Stomach (tissue), 9 donors: ENCODE measurements around the gene GAMT. TPM values are rescaled to one million over a fixed set of nuclear protein-coding genes. Genes with fewer than 3 reads are reported as not detected.

Experiments
- DNase-seq, 2 donors: peaks; one replicate each; pipeline versions ENCODE4 v3.0.0 to v3.0.0-alpha.2; 2013 to 2019
- H3K27ac ChIP-seq, 5 donors: fragments of 200-600 bp in 4 of 5; sonication (generic) in 4 of 5; one replicate each; pipeline ENCODE4 v1.5.1; 2013 to 2019; ENCODE audit warnings: mild to moderate bottlenecking in 1 of 5, moderate library complexity in 1 of 5
- H3K27me3 ChIP-seq, 3 donors: fragments of 200-600 bp; sonication (generic); one replicate each; pipeline ENCODE4 v1.5.1; 2017 to 2019; ENCODE audit warnings: mixed run types in 1 of 3
- H3K36me3 ChIP-seq, 4 donors: fragments of 200-600 bp; sonication (generic); 1 replicate in 3 of 4; 2 replicates in 1 of 4; pipeline ENCODE4 v1.5.1; 2016 to 2019
- H3K4me1 ChIP-seq, 4 donors: fragments of 200-600 bp; sonication (generic); one replicate each; pipeline ENCODE4 v1.5.1; 2016 to 2019
- H3K4me3 ChIP-seq, 4 donors: fragments of 200-600 bp; sonication (generic) in 3 of 4; one replicate each; pipeline ENCODE4 v1.5.1; 2016 to 2019; ENCODE audit warnings: mild to moderate bottlenecking in 1 of 4
- H3K9me3 ChIP-seq, 4 donors: fragments of 200-600 bp; sonication (generic); one replicate each; pipeline ENCODE4 v1.5.1; 2016 to 2019
- CTCF ChIP-seq, 7 experiments: fragments of 450-650 bp in 4 of 7; fragments of 200-600 bp in 3 of 7; sonication (generic) in 3 of 7; IDR thresholded peaks; one replicate each; pipeline ENCODE4 v1.5.1; 2016 to 2019; ENCODE audit warnings: antibody characterized with exemption in 7 of 7, control low read depth in 2 of 7, mild to moderate bottlenecking in 1 of 7
- EP300 ChIP-seq: sonication (generic); formaldehyde crosslinking; IDR thresholded peaks from one replicate; pipeline ENCODE4 v1.6.1; 2017; ENCODE audit warnings: antibody characterized with exemption
- POLR2A ChIP-seq, 4 donors: fragments of 450-650 bp; IDR thresholded peaks; one replicate each; pipeline ENCODE4 v1.6.1; 2016; ENCODE audit warnings: antibody characterized with exemption in 4 of 4, control low read depth in 2 of 4, mild to moderate bottlenecking in 1 of 4, moderate library complexity in 1 of 4
- POLR2AphosphoS5 ChIP-seq, 3 donors: sonication (generic); formaldehyde crosslinking; IDR thresholded peaks; one replicate each; pipeline ENCODE4 v1.6.1; 2016; ENCODE audit warnings: antibody characterized with exemption in 3 of 3
- WGBS, 5 donors: extraction: QIAGEN DNeasy Blood & Tissue Kit in 3 of 5; methylation state at CpG; one replicate each; pipeline versions ENCODE4 v1.1.5 to v1.1.7; 2013 to 2018; 5-methylcytosine and 5-hydroxymethylcytosine counted together
- intact Hi-C: fragments of 100-400 bp; cut with DNase I; formaldehyde crosslinking; loops from one replicate; pipeline ENCODE4 v1.15.1; 2023; ENCODE audit warnings: low total_unique reads
- polyA plus RNA-seq, 3 donors: library from polyadenylated mRNA; stranded (reverse); fragments of 200-250 nt; gene quantifications; one replicate each; pipeline ENCODE4 v1.2.3, GENCODE V29; 2013
- total RNA-seq, 5 donors: library from RNA; depleted of rRNA; stranded (reverse); fragments of >200 nt; gene quantifications; one replicate each; pipeline versions ENCODE4 v1.1.0 to v1.2.3, GENCODE V29; 2014 to 2016
- donor health status: healthy with polysubstance abuse.
- donor health status: Bipolar disorder and iron deficiency.
- donor health status: healthy.

Gene GAMT
- total and polyA plus RNA-seq, 8 donors, result 2.6 to 102 (median 21.2) TPM; not detected in 2

GRCh38 chr19:1366296-1366695 lies 35.0 kb downstream of the GAMT start:
- H3K27ac ChIP-seq, result no peak overlapping the region
- TF ChIP-seq EP300 (no peak), CTCF (IDR thresholded peaks at IDR 0.05) (no peak), POLR2A (IDR thresholded peaks at IDR 0.05) (no peak), POLR2AphosphoS5 (IDR thresholded peaks at IDR 0.05) (no peak)
- 89 to 96% (median 93%) methylated on average over 10 of the region's 10 CpGs for WGBS, 5 donors

GRCh38 chr19:1365319-1366269 lies 35.7 kb downstream of the GAMT start:
- Histone ChIP-seq H3K27ac (no peak overlapping the region), H3K27me3 (no peaks in the 10 kb centered on the region), H3K4me1 (peaks cover 11 to 26% (median 18%) of the 10 kb centered on the region in 4 donors), H3K36me3 (peaks cover 39 to 98% (median 97%) of the 10 kb centered on the region in 4 donors), H3K9me3 (no peaks in the 10 kb centered on the region), H3K4me3 (no peak overlapping the region)
- DNase-seq, result no peak
- intact Hi-C loops, result loop anchor here (10.0 kb wide), 1 partner anchor 81 kb away; the partner anchor contains the start of gene EFNA2
- WGBS, 5 donors, result 84 to 90% (median 87%) methylated on average over 31 to 37 of the region's 37 CpGs
- TF ChIP-seq CTCF (IDR thresholded peaks at IDR 0.05) (no peak), POLR2A (IDR thresholded peaks at IDR 0.05) (no peak), EP300 (no peak), POLR2AphosphoS5 (IDR thresholded peaks at IDR 0.05) (no peak)

More at GRCh38 chr19:1366296-1366695, 35.0 kb downstream of the GAMT start:
- Histone ChIP-seq H3K27me3 (no peaks in the 10 kb centered on the region), H3K4me3 (no peak overlapping the region), H3K4me1 (peaks cover 7 to 19% (median 11%) of the 10 kb centered on the region in 4 donors), H3K9me3 (no peaks in the 10 kb centered on the region), H3K36me3 (peaks cover 46 to 98% (median 97%) of the 10 kb centered on the region in 4 donors)
- intact Hi-C loops, result loop anchor here (10.0 kb wide), 1 partner anchor 81 kb away; the partner anchor contains the start of gene EFNA2
- no peak for DNase-seq

- H3K9me3 ChIP-seq, result no peaks in the 10 kb centered on the region
- H3K27me3 ChIP-seq, result no peaks in the 10 kb centered on the region
- DNase-seq, result no peak
- intact Hi-C loops, result loop anchor here (10.0 kb wide), 1 partner anchor 79 kb away; the partner anchor contains the start of gene EFNA2
- TF ChIP-seq EP300 (no peak), CTCF (IDR thresholded peaks at IDR 0.05) (peak in 1 of 7 experiments; percentile 8), POLR2AphosphoS5 (IDR thresholded peaks at IDR 0.05) (no peak), POLR2A (IDR thresholded peaks at IDR 0.05) (no peak)
- no peak overlapping the region for H3K4me3 ChIP-seq
- H3K4me1 ChIP-seq, result peaks cover 15 to 33% (median 21%) of the 10 kb centered on the region in 4 donors
- peak overlapping the region in 1 of 5 donors; percentile 32 for H3K27ac ChIP-seq
- 70 to 83% (median 75%) methylated on average over 15 of the region's 15 CpGs for WGBS, 5 donors
- peaks cover 26 to 98% (median 95%) of the 10 kb centered on the region in 4 donors for H3K36me3 ChIP-seq
Observed at GRCh38 chr19:1364070-1364704, 37.2 kb downstream of the GAMT start.

- H3K36me3 ChIP-seq, result peaks cover 25 to 98% (median 95%) of the 10 kb centered on the region in 4 donors
- no peaks in the 10 kb centered on the region for H3K9me3 ChIP-seq
- no peak for DNase-seq
- no peak overlapping the region for H3K4me3 ChIP-seq
- TF ChIP-seq CTCF (IDR thresholded peaks at IDR 0.05) (no peak), POLR2A (IDR thresholded peaks at IDR 0.05) (no peak), EP300 (no peak), POLR2AphosphoS5 (IDR thresholded peaks at IDR 0.05) (no peak)
- peak overlapping the region in 2 of 5 donors; percentile 0 to 5 for H3K27ac ChIP-seq
- intact Hi-C loops, result loop anchor here (10.0 kb wide), 1 partner anchor 79 kb away; the partner anchor contains the start of gene EFNA2
- H3K4me1 ChIP-seq, result peaks cover 15 to 33% (median 21%) of the 10 kb centered on the region in 4 donors
- no peaks in the 10 kb centered on the region for H3K27me3 ChIP-seq
- 69 to 80% (median 75%) methylated on average over 10 of the region's 10 CpGs for WGBS, 5 donors
Observed at GRCh38 chr19:1363599-1363998, 37.7 kb downstream of the GAMT start.
